ENCODE measurements around the gene LECT2.

DNA sequence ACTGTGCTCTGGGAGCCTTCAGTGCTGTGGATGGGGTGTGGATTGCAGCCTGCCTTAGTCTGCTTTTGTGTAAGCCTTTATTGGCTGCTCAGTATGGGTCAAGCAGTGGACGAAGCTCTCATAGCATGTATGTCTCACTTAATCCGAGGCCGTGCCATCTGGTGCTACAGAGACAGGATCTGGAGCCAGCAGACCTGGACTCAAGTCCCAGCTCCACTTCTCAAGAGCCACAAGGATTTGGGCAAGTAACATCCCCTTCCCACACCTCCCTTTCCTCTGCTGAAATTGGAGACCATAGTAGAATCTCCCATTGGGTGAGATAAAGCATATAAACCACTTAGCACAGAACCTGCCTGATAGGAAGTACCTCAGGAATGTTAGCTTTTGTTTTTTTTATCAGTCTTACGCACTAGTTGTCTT lies 23.4 kb upstream of the LECT2 start:
- no peak for TF ChIP-seq CTCF (IDR thresholded peaks at IDR 0.05)
- no peak for TF ChIP-seq POLR2A (IDR thresholded peaks at IDR 0.05)
